ENCODE data around the gene CD74.
"Not testable (repeated sequence)": the region's sequence is repeated elsewhere in the genome, so short reads cannot be mapped to it uniquely, and the experiment has no call there.

CD74 gene

DNA sequence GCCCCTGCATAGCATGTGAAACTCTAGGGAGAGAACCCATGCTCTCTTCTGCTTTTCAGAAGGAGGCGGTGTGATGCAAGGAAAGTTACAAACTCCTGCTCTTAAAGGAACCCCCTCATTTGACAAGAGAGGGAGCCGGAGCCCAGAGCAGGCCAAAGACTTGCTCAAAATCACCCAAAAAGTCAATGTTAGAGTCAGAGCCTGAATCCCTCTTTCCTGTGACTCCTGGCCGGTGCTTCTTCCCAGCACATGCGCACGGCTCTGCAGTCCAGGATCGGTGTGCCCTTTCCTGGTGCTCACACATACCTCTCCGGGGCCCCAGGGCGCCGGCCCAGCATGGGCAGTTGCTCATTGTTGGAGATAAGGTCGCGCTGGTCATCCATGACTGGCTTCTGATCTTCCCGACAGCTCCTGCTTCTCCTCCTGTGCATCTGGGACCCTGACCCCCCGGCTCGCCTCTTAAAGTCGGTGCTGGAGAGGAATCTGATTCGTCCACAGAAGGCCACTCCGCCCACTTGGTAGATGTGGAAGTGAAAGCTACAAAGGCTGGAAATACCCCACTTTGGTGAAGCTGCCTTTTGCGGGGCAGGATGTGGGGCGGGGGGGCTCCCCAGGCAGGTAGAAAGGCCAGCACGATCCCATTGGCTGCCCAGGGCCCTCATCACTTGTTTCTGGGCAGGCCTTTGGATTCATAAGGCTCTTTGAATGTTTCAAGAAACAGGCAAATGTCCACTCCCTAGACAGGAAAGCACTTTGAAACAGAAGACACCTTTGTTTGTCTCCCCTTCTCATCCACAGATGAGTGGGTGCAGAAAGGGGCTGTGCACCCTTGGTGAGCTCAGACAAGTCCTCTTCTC lies at the start of gene CD74:
Gene CD74, minus strand, starts transcription at position 592 of the 857 bp plus-strand sequence. Its CDS starts 161 bp downstream, at position 431.
- no peak for DNase-seq

DNA sequence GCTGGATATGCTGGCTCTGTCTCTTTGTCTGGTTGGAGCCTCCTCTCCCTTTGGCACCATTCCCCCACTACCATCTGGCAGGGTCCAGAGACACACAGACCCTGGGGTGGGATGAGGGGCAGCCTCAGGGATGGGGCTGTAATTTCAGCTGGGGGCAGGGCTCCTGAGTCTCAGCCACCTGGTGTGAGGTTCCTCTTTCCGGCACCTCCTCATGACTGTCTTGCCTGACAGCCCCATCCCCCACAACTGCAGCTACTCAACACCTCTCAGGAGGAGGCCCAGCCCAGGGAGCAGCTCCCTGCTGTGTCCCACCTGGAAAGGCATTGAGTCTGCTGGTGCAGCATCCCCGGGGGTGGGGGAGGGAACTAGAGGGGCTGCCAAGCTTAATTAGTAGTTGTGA lies 48.5 kb upstream of the CD74 start:
- peak; percentile 84 for DNase-seq

DNA sequence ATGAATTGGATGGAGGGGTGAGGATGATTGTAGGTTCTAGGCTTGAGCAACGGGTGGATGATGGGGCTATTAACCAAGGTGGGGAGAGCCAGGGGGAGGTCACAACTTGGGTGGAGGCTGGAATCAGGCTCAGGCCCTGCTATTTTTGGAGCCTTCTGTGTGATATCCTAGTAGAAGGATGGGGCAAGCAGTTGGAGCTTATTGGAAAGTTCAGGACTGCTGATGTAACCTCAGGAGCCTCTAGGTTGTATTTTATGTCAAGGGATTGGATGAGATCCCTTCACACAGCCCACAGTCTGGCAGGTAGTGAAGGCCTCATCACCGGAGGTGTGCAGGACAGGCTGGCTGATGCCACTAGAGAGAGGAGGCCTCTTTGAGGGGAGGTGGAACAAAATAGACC lies 48.1 kb upstream of the CD74 start:
- no peak for DNase-seq

DNA sequence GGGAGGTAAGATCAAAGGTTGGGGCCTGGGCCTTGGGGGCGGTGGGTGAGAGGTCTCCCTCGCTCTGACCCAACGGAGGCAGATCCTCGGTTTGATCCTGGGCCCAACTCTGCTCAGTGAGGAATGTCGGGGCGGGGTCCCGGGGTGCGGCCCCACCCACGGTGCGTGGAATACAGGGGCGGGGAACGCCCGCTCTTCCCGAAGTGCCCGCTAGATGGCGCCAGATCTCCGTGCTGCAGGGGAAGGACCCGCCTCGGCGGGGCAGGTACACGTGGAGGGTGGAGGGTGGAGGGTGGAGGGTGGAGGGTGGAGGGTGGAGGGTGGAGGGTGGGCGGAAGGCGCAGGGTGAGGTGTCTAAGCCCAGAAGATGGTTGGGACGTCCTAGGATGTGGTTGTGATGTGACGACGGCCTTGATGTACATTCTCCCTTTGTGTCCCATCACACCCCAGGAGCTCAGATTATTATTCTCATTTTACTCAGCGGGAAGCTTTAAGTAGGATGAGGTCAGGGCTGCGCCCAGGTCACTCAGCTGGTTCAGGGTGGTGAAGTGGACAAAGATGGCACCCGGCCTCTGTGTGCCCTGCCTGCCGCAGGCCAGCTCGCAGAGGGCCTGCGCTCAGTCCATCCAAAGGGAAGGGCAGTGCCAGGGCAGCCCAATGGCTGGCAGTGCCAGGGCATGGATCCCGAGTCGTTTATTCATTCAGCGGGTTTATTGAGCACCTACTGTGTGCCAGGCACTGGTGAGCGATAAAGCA lies 46.3 kb upstream of the CD74 start:
- DNase-seq: peak; percentile 81

DNA sequence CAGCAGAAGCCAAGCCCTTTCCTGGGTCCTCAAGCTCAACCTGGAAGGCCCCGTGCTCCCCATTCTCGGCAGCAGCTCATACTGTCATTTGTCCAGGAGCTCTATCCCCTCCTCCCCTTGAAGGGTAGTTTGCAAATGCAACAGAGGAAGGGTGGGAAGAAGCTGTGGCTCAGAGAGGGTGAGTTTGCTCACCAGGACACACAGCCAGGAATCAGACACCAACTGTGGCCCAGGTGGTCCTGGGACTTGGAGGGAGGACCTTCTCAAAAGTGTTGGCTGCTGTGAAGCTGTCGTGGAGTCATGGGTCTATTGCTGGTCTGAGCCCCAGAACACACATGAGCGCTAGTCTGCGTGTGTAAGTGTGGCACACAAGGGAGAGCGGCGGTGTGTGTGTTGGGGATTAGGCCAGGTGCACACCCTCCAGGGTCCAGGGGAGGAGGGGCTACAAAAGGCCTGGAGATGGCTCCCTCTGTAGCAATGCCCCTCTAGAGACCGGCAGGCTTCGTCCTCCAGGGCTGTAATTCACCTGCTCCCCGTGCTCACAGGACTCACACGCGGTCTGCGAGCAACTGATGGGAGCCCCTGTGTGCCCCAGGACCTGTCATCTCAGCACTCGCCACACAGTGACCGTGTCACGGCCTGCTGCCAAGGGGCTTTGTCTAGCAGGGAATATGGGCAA lies 45.0 kb upstream of the CD74 start:
- DNase-seq: no peak

DNA sequence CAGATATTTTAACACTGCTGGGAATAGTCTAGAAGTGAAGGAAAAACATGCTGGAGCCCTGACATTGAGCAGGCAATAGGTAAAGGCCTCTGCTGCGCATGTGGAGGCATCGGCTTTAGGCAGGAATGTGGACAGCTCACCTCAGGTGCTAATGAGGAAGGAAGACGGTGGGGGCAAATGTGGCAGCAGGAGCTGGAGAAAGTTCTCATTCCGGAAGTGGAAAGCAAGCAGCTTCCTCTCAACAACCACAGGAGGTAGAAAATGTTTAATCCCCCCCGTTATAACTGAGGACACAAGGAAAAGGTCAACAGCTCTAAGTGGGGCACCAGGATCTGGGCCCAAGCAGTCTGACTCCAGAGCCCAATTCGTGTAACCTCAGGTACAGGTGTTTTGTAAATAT lies 44.4 kb upstream of the CD74 start:
- DNase-seq: no peak

DNA sequence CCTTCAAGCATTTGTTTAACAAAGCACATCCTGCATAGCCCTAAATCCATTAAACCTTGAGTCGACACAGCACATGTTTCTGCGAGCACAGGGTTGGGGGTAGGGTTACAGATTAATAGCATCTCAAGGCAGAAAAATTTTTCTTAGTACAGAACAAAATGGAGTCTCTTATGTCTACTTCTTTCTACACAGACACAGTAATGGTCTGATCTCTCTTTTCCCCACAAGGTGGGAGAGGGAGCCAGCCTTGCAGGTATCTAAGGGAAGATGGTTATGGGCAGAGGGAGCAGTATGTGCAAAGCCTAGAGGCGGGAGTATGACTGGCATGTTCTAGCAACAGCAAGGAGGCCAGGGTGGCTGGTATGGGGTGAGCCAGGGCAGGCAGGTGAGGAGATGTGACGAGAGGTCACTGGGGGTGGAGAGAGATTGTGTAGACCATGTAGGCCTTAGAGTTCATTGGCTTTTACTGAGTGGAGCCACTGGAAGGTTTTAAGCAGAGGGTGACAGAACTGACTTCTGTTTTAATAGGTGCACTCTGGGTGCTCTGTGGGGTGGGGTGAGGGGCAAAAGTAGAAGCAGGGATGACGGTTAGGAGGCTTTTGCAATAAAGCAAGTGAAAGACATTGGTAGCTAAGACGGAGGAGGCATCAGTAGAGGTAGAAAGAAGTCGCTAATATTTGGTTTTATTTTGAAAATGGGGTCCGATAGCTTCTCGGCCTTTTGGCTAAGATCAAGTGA lies 42.0 kb upstream of the CD74 start:
- no peak for DNase-seq

DNA sequence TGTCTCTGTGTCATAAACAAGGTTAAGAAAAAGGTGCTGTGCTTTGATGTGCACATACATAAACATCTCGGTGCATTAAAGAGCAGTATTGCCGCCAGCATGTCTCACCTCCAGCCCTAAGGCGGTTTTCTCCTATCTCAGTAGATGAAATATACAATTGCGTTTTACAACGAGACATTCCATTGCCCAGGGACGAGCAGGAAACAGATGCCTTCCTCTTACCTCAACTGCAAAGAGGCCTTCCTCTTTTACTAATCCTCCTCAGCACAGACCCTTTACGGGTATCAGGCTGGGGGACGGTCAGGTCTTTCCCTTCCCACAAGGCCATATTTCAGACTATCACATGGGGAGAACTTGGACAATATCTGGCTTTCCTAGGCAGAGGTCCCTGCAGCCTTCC lies 41.3 kb upstream of the CD74 start:
- not testable (repeated sequence) for DNase-seq

DNA sequence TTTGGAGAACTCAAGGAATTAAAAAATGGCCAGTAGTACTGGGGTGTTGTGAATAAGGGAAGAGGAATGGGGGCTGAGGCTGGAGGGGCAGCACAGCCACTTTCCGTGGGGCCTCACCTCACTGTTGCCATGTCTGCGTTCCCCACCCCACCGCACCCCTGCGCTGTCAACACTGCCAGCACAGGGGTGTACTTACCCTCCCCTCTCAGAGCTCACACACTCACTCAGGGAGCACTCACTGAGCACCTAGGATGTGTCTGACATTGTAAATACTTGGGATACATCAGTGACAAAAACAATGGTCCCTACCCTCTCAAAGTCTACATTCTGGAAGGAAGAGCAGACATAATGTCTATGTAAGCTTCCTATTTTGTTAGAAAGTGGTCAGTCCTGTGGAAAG lies 40.2 kb upstream of the CD74 start:
- no peak for DNase-seq

DNA sequence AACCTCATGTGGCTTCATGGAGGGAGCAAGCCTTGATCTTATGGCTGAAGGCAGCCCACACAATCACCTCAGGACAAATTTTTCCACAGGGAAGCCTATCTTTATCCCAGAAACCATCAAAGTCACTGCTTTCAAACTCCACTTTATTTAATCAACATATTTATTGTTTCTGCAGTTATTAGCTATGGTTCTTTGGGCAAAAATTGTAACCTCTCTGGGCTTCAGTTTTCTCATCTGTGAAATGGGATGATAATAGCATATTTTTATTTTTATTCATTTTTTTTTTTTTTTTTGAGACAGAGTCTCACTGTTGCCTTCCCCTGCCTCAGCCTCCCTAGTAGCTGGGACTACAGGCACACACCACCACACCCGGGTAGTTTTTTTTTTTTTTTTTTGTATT lies 38.9 kb upstream of the CD74 start:
- no peak for DNase-seq

DNA sequence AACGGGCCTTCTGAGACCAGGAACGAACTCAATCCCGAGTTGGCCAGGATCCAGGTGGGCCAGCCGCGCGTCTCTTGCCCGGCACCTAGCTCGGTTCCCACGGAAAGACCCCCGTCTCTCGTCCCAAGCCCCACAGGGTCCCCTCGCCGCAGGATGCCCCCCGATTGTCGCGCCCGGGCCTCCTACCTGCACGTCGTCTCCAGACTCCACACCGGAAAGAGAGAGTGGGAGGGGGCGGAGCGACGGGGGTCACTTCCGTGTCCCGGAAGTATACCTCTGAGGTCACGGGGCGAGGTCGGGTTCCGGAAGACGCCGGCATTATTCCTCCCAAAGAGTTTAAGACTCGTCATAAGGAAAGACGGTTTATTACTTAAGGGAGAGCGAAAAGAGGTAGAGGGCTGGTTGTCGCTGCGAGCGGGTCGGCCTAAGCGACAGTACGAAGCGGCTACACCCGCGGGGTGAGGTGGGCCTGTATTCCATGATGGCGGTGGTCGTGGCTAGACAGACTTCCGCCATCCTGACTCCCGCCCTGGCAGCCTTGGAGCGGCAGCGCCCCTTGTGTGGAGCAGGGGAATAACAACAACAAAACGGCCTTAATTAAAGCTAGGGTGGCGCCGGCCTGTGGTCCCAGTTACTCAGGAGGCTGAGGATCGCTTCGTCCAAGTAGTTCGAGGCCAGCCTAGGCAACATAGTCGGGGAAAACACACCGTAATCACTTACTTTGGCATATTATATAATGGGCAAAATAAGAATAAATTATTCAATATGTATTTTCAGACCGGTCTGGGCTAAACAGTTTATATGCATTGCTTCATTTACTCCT lies 37.0 kb upstream of the CD74 start, which contains the start of gene RPS14:
Gene RPS14, minus strand, starts transcription at position 223 of the 823 bp plus-strand sequence. CDS start 2,006 bp downstream, outside the sequence.
- DNase-seq: peak; percentile 94

DNA sequence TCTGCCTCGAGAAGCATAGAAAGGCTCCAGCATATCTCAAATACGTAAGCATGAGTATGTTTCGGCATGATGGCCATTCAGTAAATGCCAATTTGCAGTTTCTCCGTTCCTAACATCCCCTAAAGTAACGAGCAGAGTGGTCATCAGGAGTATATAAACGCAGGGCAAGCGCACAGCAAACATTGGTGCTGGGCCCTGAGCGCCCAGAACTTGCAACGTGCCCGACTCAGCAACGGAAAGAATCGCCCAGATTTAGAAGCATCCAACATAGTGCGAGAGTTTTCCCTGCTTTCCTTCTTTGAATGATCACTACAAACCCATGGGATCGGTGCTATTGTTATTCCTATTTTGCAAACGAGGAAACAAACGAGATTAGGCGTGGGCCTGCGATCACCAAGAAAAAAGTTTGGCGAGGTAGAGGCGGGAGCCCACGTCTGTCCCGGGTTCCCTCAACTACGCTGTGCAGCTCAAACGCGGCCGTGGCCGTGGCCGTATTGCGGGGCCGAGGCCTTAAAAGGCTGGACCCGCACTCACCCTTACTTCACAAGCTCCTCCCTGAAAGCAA lies 36.3 kb upstream of the CD74 start:
- no peak for DNase-seq

DNA sequence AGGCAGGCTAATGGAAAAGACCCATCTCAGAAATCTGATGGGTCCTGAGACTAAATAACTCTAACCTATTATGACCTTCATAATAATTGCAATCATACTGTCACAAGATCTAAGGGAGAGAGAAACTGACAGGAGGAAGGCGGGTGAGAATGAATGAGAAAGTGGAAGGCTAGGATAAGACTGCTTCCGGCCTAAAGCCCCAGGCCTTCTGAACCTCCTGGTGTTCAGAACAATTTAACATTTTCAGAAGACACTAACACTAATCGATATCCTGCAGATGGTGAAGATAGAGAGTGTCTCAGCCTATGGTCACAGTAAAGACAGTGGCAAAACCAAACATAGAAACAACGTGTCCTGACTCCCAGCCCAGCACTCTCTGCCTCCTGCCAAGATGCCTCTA lies 35.6 kb upstream of the CD74 start:
- DNase-seq: no peak

DNA sequence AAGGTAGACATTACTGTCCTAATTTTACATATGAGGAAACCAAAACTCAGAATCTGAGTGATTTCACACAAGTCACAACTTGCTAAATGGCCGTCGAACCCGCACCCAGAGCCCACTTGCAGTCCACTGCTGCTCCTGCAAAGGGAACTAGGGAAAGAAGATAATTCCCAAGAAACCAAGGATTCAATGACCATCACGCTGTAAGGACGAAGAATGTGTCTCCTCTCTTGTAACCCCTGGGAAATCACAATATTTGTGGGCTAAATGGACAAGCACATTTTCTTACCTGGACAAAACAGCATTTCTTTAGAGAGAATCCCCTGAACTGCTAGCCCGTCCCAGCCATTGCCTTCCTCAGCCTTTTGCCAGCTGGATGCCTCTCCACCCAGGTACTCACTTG lies 34.5 kb upstream of the CD74 start:
- DNase-seq: no peak

DNA sequence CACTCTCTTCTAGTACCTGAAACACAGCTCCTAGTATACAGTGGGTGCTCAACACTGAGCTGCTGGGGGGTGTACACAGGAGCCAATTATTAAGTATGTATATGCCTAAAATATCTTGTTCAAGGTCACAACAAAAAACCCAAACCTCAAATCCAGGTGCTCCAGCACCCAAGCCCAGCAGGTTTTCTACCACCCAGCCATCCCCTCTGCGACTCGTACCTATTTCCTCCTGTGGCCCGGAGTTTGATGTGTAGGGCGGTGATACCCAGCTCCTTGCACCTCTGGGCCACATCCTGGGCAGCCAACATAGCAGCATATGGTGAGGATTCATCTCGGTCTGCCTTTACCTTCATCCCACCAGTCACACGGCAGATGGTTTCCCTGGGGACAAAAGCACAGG lies 33.9 kb upstream of the CD74 start:
- no peak for DNase-seq

DNA sequence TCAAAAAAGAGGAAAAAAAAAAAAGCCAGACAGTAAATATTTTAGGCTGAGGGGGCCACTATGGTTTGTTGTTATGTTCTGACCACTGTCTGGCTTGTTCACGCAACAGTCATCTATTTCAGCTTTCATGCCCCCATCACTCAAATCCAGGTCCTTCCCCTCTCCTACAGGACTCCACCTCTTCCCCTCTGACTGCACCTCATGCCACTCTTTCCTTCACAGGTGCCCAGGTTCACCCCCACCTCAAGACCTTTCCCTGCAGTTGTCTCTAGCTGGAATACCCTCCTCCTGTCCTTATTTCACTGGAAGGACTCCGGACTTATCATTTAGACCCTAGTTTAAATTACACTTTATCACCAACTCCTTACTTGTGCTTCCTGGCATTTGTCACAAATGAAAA lies 33.4 kb upstream of the CD74 start:
- no peak for DNase-seq

DNA sequence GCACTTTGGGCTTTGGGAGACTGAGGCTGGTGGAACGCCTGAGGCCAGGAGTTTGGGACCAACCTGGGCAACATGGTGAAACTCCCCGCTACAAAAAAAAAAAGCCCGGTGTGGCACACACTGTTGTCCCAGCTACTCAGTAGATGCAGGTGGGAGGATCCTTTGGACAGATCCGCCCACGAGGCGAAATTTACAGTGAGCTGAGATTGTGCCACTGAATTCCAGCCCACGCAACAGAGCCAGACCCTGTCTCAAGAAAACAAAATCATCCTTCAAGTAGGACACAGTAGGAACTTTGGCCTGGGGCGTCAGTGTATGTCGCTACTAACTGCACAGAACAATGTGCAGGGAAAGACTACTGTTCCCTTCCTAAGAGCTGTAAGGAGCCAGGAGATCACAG lies 32.1 kb upstream of the CD74 start:
- no peak for DNase-seq

DNA sequence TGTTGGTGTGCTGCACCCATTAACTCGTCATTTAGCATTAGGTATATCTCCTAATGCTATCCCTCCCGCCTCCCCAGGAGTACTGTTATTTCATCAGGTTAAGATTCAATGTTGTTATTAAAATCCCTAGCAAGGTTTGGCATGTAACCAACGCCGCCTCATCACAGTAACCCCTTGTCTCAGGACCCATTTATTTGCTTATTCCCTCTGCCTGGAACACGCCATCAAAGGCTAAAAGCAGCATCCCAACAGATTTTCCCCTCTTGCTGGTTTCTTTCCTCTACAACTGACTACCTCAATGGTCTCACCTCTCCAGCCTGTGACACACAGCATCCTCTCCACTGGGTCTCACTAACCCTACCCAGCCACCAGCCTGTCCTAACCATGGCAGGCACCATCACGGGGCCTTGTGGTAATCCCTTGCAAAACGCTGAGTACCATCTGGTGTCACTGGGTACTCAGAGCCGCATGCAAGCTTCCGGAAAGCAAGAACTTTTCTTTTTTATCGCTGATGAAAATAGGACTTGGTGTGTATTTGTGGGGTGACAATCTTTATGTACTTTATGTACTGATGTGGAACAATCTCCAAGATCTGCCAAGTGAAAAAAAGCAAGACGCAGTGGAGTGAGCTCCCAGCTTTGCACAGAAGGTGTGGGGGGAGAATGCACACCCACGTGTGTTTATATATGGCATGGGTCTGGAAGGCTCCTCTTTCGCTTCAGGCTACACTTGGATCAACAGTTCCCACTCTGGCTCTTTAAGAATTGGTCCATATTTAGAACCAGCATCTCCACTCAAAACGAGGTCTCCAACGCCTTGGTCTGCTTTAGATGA lies 30.7 kb upstream of the CD74 start:
- no peak for DNase-seq

DNA sequence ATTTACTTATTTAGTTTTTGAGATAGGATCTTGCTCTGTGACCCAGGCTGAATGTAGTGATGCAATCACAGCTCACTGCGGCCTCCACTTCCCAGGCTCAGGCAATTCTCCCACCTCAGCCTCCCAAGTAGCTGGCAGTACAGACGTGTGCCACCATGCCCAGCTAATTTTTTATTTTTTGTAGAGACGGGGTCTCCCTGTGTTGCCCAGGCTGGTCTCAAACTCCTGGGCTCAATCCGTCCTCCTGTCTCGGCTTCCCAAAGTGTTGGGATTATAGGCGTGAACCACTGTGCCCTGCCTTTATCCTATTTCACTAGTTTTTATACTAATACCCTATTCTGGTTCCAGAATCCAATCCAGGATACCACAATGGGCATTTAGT lies 30.0 kb upstream of the CD74 start:
- DNase-seq: no peak

DNA sequence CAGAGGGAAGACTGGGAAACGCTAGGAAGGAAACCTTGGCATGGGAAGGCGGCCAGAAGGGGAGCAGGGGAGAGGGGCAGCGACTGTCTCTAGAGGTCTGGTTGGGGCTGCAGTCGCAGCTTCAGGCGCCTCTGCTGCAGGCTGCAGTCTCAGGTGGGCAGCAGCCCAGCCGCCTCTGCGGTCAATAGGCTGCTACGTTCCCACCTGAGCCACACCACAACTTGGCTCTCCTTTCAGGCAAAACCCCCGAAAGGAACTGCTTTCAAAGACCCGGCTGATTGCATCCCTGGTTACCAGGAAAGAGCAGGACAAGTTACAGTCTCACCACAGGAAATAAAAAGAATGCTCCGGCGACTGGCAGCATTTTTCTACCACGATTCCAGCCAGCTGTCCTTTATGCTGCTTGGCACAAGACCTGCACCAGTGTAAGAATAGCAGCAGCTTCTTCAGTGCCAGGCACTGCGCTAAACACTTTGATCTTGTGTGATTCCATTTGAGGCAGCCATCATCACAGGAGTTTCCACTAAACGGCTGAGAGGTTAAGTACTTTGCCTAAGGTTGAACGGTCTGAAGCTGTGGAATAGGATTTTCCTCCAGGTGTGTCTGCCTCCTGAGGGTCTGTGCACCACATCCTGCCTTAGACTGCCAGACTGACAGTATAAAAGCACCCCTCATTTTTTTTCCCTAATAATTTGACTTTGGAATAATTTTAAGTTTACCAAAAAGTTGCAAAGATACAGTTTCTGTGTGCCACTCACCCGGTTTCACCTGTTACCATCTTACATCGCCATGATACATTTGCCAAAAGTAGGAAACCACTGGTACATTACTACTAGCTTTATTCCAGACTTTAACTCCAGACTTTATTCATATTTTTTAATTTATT lies 29.3 kb upstream of the CD74 start:
- no peak for DNase-seq
